HepG2 (cell line): ENCODE measurements around the gene LEPR. TPM values are rescaled to one million over a fixed set of nuclear protein-coding genes. Genes with fewer than 3 reads are reported as not detected.
A peak's percentile ranks its signal among the peaks of the same experiment; 100 is the strongest.

Source experiments
- ATF5 ChIP-seq: sonication (generic); formaldehyde crosslinking; IDR thresholded peaks from 2 replicates; pipeline ENCODE4 v1.4.0; 2020; ENCODE audit warnings: mild to moderate bottlenecking, low read depth, missing genetic modification reagents
- ATF7 ChIP-seq, 2 experiments: fragments of 450-650 bp in 1 of 2; sonication (generic) in 1 of 2; formaldehyde crosslinking in 1 of 2; IDR thresholded peaks; 2 replicates each; pipeline versions ENCODE4 v1.4.0 to v1.6.1; 2016 to 2020; ENCODE audit warnings: antibody characterized with exemption in 1 of 2, mild to moderate bottlenecking in 1 of 2, missing genetic modification reagents in 1 of 2
- CEBPG ChIP-seq: IDR thresholded peaks from 2 replicates; pipeline ENCODE4 v1.6.1; 2016
- CHD4 ChIP-seq: fragments of 200-600 bp; sonication (generic); IDR thresholded peaks from 2 replicates; pipeline ENCODE4 v1.7.0; 2017; ENCODE audit warnings: mild to moderate bottlenecking, low read length, borderline replicate concordance
- DZIP1 ChIP-seq: sonication (generic); formaldehyde crosslinking; IDR thresholded peaks from 2 replicates; pipeline ENCODE4 v1.5.0; 2020; ENCODE audit warnings: mild to moderate bottlenecking, missing genetic modification reagents
- EHMT2 ChIP-seq: fragments of 200-600 bp; sonication (generic); IDR thresholded peaks from 2 replicates; pipeline ENCODE4 v1.7.0; 2017; ENCODE audit warnings: antibody characterized with exemption, low read depth, low read length, borderline replicate concordance
- ERF ChIP-seq: IDR thresholded peaks from 2 replicates; pipeline ENCODE4 v1.6.1; 2018; ENCODE audit warnings: missing biosample characterization, missing genetic modification reagents
- EZH2 ChIP-seq: conservative IDR thresholded peaks from 2 replicates; pipeline ENCODE4 v1.6.1; 2012; ENCODE audit warnings: mild to moderate bottlenecking, low read depth, low read length, moderate library complexity
- GMEB1 ChIP-seq: sonication (generic); formaldehyde crosslinking; IDR thresholded peaks from 2 replicates; pipeline ENCODE4 v1.5.1; 2020; ENCODE audit warnings: missing genetic modification reagents, mild to moderate bottlenecking, borderline replicate concordance
- HIVEP1 ChIP-seq: sonication (generic); formaldehyde crosslinking; IDR thresholded peaks from 2 replicates; pipeline ENCODE4 v1.4.0; 2020; ENCODE audit warnings: mild to moderate bottlenecking, missing genetic modification reagents
- IRX3 ChIP-seq: sonication (generic); formaldehyde crosslinking; IDR thresholded peaks from 2 replicates; pipeline ENCODE4 v1.8.1; 2023; ENCODE audit warnings: mild to moderate bottlenecking, low read depth, missing genetic modification reagents, borderline replicate concordance
- KAT8 ChIP-seq: IDR thresholded peaks from 2 replicates; pipeline ENCODE4 v1.6.1; 2016; ENCODE audit warnings: missing genetic modification reagents, missing compliant biosample characterization
- MTA1 ChIP-seq: sonication (generic); formaldehyde crosslinking; IDR thresholded peaks from 2 replicates; pipeline ENCODE4 v1.4.0; 2020; ENCODE audit warnings: missing genetic modification reagents, mild to moderate bottlenecking, borderline replicate concordance
- NCOA2 ChIP-seq: sonication (generic); formaldehyde crosslinking; IDR thresholded peaks from 2 replicates; pipeline ENCODE4 v1.8.0; 2022; ENCODE audit warnings: inconsistent platforms
- NCOA5 ChIP-seq: sonication (generic); formaldehyde crosslinking; IDR thresholded peaks from 2 replicates; pipeline ENCODE4 v1.4.0; 2020; ENCODE audit warnings: missing genetic modification reagents
- RCOR2 ChIP-seq: IDR thresholded peaks from 2 replicates; pipeline ENCODE4 v1.6.1; 2016; ENCODE audit warnings: missing biosample characterization, missing genetic modification reagents
- SOX13 ChIP-seq, 3 experiments: fragments of 450-650 bp in 1 of 3; sonication (generic) in 1 of 3; formaldehyde crosslinking in 1 of 3; IDR thresholded peaks in 2 of 3; conservative IDR thresholded peaks in 1 of 3; 2 replicates each; pipeline versions ENCODE4 v1.5.0 to v1.6.1; 2016 to 2020; ENCODE audit warnings: antibody characterized with exemption in 1 of 3, mild to moderate bottlenecking in 1 of 3, missing compliant biosample characterization in 1 of 3, missing genetic modification reagents in 1 of 3, moderate library complexity in 1 of 3
- TBL1XR1 ChIP-seq: fragments of 150-350 bp; IDR thresholded peaks from 2 replicates; pipeline ENCODE4 v1.6.1; 2014; ENCODE audit warnings: borderline replicate concordance, low read length; ENCODE audit not compliant: partially characterized antibody
- ZBTB2 ChIP-seq: sonication (generic); formaldehyde crosslinking; IDR thresholded peaks from 2 replicates; pipeline ENCODE4 v1.8.0; 2022; ENCODE audit warnings: low read depth, missing genetic modification reagents
- ZC3H4 ChIP-seq: sonication (generic); formaldehyde crosslinking; IDR thresholded peaks from 2 replicates; pipeline ENCODE4 v1.4.0; 2020; ENCODE audit warnings: missing genetic modification reagents, borderline replicate concordance
- ZNF121 ChIP-seq: sonication (generic); formaldehyde crosslinking; IDR thresholded peaks from 2 replicates; pipeline ENCODE4 v1.5.0; 2020; ENCODE audit warnings: mild to moderate bottlenecking, missing genetic modification reagents
- ZNF432 ChIP-seq: sonication (generic); formaldehyde crosslinking; IDR thresholded peaks from 2 replicates; pipeline ENCODE4 v1.5.0; 2020; ENCODE audit warnings: missing genetic modification reagents, mild to moderate bottlenecking, borderline replicate concordance
- ZNF644 ChIP-seq: IDR thresholded peaks from 2 replicates; pipeline ENCODE4 v1.6.1; 2016; ENCODE audit warnings: low read depth
- ZNF709 ChIP-seq: sonication (generic); formaldehyde crosslinking; IDR thresholded peaks from 2 replicates; pipeline ENCODE4 v1.5.0; 2020; ENCODE audit warnings: mild to moderate bottlenecking, missing genetic modification reagents
- ZNF749 ChIP-seq: sonication (generic); formaldehyde crosslinking; IDR thresholded peaks from 2 replicates; pipeline ENCODE4 v1.8.0; 2022; ENCODE audit warnings: mild to moderate bottlenecking, missing genetic modification reagents, moderate library complexity, borderline replicate concordance
- polyA plus RNA-seq, 8 experiments: library from polyadenylated mRNA; depleted of rRNA in 3 of 8; stranded (reverse) in 7 of 8; unstranded in 1 of 8; fragments of >200 nt; fragmentation: Illumina TruSeq in 4 of 8; extraction: Trizol in 4 of 8; gene quantifications; 2 replicates each; pipeline versions ENCODE4 v1.2.1 to v1.2.3, GENCODE V29; 2011 to 2016; ENCODE audit warnings: low read depth in 4 of 8, missing spikeins in 1 of 8, mixed read lengths in 1 of 8; ENCODE audit not compliant: insufficient read depth in 1 of 8
- total RNA-seq, 5 experiments: library from RNA; depleted of rRNA; stranded (reverse); fragments of >200 nt; fragmentation: Illumina TruSeq; extraction: Trizol; gene quantifications; 2 replicates each; pipeline ENCODE4 v1.2.3, GENCODE V29; 2016; ENCODE audit warnings: low read depth in 1 of 5

LEPR gene
- total and polyA plus RNA-seq, 2 of the 13 experiments (the other 11 are each of a cell fraction or from before 2014, with no cell fraction given) = 0.60 to 1.7 TPM

- TF ChIP-seq IRX3 (CRISPR knock-in tag) = no peak
- no peak; the same call in 1 of the 2 replicates for TF ChIP-seq NCOA2 (CRISPR knock-in tag)
- TF ChIP-seq KAT8 = peak; percentile 22; the same call in 1 of the 2 replicates
- TF ChIP-seq CEBPG = peak; percentile 59
- no peak for TF ChIP-seq ZNF709 (CRISPR knock-in tag)
- no peak for TF ChIP-seq HIVEP1 (CRISPR knock-in tag)
- no peak for TF ChIP-seq SOX13 (IDR thresholded peaks at IDR 0.05)
- peak in 1 of 2 experiments; percentile 13; a peak in 1 of 4 replicates for TF ChIP-seq SOX13 (CRISPR knock-in tag; conservative IDR thresholded peaks at IDR 0.05 in 1 of 2, IDR thresholded peaks at IDR 0.05 in 1 of 2)
- no peak for TF ChIP-seq NCOA5 (CRISPR knock-in tag)
- peak; percentile 91 for TF ChIP-seq RCOR2
- no peak for TF ChIP-seq EZH2
- TF ChIP-seq ZBTB2 (CRISPR knock-in tag) = no peak
- no peak for TF ChIP-seq DZIP1 (CRISPR knock-in tag)
- peak; percentile 95 for TF ChIP-seq CHD4
- TF ChIP-seq ZNF121 (CRISPR knock-in tag) = no peak
- TF ChIP-seq ERF = no peak
- TF ChIP-seq ZNF432 (CRISPR knock-in tag) = no peak
- TF ChIP-seq MTA1 (CRISPR knock-in tag) = no peak
- TF ChIP-seq ZNF644 (CRISPR knock-in tag) = peak; percentile 74
- no peak for TF ChIP-seq ZNF749
- TF ChIP-seq TBL1XR1 = no peak
- no peak for TF ChIP-seq GMEB1 (CRISPR knock-in tag)
- peak; percentile 49; the same call in 1 of the 2 replicates for TF ChIP-seq ATF7 (IDR thresholded peaks at IDR 0.05)
- no peak for TF ChIP-seq ATF7 (CRISPR knock-in tag; IDR thresholded peaks at IDR 0.05)
- TF ChIP-seq ATF5 (CRISPR knock-in tag) = no peak
- TF ChIP-seq EHMT2 = no peak
- no peak for TF ChIP-seq ZC3H4 (CRISPR knock-in tag)
These were observed 12.6 kb upstream of the LEPR start (continued) for GRCh38 chr1:65407877-65408276.
